NOMO-1 treated with dmso at 0.1 percent for 144 hours (cell line): ENCODE results near the gene NCS1.

Experiments
- DNase-seq: peaks from one replicate; lab custom pipeline; 2025; ENCODE audit not compliant: unreplicated experiment; lab: John Stamatoyannopoulos, UW

Gene NCS1

GRCh38 chr9:130147198-130147597 lies 25.0 kb upstream of the NCS1 start:
- DNase-seq = no peak

DNA sequence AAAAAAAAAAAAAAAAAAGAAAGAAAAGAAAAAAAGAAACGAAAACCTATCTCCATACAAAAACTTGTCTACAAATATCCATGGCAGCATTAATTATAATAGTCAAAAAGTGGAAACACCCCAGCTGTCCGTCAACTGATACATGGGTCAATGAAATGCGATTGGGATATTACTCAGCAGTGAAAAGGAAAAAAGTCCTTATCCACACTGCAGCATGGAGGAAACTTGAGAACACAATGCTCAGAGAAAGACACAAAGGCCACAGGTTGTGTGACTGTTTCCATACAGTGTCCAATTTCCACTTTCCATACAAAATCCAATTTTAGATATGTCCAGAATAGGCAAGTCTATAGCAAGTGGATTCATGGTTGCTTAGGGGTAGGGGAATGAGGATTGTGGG lies 24.3 kb upstream of the NCS1 start:
- DNase-seq = no peak

DNA sequence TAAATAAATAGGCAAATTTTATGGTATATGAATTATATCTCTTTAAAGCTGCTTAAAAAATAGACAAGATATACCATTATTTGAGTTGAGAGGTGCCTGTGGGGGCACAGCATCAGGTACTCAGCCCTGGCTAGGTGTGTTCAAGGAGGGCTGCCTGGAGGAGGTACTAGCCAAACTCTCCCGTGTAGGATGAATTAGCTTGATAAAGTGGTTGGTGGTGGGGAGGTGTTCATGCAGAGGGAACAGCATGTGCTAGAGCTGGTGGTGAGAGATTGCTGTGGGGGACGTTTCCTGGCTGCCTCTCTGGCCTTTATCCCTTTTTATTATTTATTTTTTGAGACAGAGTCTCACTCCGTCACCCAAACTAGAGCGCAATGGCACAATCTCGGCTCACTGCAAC lies 23.2 kb upstream of the NCS1 start:
- no peak for DNase-seq

GRCh38 chr9:130149654-130150286 lies 22.4 kb upstream of the NCS1 start:
- no peak for DNase-seq

DNA sequence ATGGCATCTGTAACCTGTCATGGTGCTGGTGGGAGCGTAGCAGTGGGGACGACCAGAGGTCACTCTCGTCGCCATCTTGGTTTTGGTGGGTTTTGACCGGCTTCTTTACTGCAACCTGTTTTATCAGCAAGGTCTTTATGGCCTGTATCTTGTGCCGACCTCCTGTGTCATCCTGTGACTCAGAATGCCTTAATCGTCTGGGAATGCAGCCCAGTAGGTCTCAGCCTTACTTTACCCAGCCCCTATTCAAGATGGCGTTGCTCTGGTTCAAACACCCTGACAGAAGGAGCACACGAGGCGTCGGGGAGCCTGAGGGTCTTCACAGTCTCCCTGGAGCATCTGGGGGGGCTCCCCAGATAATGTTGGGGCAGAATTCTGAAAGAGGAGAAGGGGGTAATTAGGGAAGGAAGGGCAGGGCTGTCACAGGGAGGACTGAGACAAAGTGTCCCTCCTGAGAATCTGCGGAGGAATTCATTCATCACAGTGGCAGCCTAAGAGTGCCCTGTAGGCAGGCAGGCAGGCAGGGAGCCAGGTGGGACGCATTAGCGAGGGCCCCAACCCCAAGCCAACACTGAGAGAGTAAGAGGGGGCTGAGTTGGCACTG lies 21.3 kb upstream of the NCS1 start:
- DNase-seq = no peak

DNA sequence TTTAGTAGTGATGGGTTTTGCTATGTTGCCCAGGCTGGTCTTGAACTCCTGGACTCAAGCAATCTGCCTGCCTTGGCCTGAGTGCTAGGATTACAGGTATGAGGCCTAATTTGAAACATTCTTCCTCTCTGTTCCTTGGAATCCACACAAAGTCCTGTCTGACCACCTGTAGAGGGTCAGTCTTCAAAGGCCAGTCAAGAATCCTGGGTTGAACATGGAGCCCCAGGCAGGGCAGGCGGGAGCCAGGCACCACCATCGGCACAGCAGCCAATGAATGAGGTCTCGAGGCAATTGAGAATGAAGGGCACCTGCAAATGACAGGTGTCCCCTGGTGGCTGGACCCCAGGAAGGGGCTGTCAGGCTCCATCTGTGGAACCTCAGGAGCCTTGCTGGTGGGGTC lies 17.4 kb upstream of the NCS1 start:
- no peak for DNase-seq

DNA sequence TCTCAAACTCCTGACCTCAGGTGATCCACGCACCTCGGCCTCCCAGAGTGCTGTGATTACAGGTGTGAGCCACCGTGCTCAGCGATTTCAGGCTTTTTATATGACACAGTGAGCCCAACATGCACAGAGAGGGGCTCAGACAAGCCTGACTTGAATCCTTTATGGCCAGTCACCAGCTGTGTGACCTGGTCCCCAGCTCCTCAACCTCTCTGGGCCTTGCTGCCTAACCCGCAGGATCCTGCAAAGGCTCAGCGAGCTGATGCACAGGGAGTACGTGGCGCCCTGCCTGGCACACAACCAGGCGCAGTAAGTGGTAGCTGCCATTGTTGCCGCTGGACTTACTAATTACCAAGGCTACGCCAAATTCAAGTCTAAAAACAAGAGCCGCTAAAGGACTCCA lies 16.6 kb upstream of the NCS1 start:
- DNase-seq = no peak

DNA sequence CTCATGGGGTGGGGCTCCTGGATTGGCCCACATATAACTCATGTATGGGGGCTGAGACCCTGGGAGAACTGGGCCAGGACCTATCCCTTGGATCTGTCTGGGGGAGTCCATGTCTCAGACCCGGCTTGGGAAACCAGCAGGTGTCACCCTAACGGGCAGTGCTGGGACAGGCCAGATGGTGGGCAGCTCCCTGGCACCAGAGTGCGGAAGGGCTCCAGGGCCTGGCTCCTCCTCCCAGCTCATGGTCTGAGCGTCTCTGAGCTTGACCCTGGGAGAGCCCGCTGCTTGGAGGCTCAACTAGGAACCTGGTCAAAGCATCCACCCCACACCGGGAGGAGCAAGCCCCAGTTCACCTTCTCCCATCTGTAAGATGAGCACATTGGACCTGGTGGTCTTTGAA lies 15.5 kb upstream of the NCS1 start:
- no peak for DNase-seq

- DNase-seq = no peak
Measured at GRCh38 chr9:130157079-130157478, 15.1 kb upstream of the NCS1 start.

- no peak for DNase-seq
Measured at GRCh38 chr9:130158001-130158400, 14.2 kb upstream of the NCS1 start.

GRCh38 chr9:130159057-130159456 lies 13.1 kb upstream of the NCS1 start:
- no peak for DNase-seq

DNA sequence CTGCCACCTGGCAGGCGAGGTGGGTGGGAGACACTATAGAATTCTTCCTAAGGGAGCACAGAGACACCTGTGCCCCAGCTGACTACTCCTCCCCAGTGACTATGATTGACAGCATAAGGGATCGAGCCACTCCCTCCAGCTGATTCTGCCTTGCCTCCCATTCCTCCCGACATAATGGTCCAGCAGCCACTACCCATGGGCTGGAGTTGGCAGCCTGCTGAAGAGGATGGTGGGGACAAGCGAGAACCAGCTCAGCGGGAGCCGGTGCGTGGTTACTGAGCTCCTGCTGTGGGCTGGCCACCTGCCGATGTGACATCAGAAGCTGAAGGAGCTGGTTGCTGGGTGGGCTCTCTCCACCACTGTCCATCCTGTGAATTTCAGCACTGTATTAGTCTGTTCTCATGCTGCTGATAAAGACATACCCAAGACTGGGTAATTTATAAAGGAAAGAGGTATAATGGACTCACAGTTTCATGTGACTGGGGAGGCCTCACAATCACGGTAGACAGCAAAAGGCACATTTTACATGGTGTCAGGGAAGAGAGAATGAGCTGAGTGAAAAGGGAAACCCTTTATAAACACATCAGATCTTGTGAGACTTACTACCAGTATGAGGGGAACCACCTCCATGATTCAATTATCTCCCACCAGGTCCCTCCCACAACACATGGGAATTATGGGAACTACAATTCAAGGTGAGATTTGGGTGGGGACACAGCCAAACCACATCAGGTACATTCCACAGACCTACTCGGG lies 12.1 kb upstream of the NCS1 start:
- no peak for DNase-seq

DNA sequence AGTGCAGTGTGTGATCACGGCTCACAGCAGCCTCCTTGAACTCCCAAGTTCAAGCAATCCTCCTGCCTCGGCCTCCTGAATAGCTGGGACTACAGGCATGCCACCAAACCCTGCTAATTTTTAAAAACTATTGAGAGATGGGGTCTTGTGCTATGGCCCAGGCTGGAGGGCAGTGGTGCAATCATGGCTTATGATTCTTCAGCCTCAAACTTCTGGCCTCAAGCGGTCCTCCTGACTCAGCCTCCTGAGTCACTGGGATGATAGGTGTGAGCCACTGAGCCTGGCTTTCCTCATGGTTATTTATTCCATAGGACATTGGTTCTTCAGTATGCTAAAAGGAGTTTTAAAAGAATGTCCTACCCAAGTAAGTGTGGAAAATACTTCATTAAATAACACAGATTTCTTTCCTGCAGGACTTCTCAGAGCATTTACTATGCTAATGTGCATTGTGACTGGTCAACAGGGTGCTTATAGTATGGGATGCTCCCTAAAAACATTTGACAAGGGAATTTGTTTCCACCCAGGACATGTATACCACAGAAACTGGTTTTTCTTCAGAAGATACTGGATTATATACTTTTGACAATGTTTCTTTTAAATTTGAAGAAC lies 11.2 kb upstream of the NCS1 start:
- no peak for DNase-seq

- DNase-seq = no peak
Measured at GRCh38 chr9:130165579-130165978, 6.6 kb upstream of the NCS1 start.

GRCh38 chr9:130166399-130166798 lies 5.8 kb upstream of the NCS1 start:
- DNase-seq = no peak

GRCh38 chr9:130167927-130168326 lies 4.3 kb upstream of the NCS1 start:
- DNase-seq = no peak

- DNase-seq = no peak
Measured at GRCh38 chr9:130171226-130172148, 717 bp upstream of the NCS1 start.

GRCh38 chr9:130172858-130173665 lies 858 bp downstream of the NCS1 start:
- no peak for DNase-seq

DNA sequence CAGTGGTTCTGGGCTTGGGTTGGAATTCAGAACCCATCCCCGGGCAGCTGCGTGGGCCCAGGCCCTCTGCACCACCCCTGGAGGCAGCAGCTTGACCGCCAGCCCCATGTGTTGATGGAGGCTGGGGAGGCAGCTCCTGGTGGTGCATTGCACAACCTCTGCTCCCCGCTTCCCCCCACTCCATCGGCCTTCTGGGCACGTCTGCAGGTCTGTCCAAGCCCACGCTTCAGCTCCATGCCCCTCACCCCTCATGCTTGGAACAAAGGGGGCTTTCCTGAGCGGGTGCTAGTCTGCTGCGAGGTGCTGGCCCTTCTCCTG lies 1.4 kb downstream of the NCS1 start:
- DNase-seq = no peak

DNA sequence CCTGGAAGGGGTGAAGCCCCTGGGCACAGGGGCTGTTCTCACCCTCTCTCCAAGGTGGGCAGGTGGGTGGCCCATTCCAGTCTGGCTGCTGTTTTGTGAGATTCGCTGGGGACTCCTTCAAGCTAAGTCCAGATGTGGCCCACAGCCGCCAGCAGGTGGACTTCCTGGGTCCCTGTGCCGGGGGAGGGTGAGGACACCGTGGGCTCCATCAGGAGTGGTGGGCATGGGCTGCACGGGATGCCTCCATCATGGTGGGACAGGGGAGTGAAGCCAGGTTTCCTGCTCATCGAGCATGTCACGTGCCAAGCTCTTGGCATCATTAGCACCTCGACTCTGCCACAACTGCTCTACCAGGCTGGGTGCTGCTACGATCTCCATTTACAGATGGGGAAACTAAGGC lies 1.8 kb downstream of the NCS1 start:
- no peak for DNase-seq
